ENCODE results near the gene DNAH9.

Gene DNAH9, protein sequence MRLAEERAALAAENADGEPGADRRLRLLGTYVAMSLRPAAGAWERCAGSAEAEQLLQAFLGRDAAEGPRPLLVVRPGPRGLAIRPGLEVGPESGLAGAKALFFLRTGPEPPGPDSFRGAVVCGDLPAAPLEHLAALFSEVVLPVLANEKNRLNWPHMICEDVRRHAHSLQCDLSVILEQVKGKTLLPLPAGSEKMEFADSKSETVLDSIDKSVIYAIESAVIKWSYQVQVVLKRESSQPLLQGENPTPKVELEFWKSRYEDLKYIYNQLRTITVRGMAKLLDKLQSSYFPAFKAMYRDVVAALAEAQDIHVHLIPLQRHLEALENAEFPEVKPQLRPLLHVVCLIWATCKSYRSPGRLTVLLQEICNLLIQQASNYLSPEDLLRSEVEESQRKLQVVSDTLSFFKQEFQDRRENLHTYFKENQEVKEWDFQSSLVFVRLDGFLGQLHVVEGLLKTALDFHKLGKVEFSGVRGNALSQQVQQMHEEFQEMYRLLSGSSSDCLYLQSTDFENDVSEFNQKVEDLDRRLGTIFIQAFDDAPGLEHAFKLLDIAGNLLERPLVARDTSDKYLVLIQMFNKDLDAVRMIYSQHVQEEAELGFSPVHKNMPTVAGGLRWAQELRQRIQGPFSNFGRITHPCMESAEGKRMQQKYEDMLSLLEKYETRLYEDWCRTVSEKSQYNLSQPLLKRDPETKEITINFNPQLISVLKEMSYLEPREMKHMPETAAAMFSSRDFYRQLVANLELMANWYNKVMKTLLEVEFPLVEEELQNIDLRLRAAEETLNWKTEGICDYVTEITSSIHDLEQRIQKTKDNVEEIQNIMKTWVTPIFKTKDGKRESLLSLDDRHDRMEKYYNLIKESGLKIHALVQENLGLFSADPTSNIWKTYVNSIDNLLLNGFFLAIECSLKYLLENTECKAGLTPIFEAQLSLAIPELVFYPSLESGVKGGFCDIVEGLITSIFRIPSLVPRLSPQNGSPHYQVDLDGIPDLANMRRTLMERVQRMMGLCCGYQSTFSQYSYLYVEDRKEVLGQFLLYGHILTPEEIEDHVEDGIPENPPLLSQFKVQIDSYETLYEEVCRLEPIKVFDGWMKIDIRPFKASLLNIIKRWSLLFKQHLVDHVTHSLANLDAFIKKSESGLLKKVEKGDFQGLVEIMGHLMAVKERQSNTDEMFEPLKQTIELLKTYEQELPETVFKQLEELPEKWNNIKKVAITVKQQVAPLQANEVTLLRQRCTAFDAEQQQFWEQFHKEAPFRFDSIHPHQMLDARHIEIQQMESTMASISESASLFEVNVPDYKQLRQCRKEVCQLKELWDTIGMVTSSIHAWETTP (N-terminal part only)

DNA sequence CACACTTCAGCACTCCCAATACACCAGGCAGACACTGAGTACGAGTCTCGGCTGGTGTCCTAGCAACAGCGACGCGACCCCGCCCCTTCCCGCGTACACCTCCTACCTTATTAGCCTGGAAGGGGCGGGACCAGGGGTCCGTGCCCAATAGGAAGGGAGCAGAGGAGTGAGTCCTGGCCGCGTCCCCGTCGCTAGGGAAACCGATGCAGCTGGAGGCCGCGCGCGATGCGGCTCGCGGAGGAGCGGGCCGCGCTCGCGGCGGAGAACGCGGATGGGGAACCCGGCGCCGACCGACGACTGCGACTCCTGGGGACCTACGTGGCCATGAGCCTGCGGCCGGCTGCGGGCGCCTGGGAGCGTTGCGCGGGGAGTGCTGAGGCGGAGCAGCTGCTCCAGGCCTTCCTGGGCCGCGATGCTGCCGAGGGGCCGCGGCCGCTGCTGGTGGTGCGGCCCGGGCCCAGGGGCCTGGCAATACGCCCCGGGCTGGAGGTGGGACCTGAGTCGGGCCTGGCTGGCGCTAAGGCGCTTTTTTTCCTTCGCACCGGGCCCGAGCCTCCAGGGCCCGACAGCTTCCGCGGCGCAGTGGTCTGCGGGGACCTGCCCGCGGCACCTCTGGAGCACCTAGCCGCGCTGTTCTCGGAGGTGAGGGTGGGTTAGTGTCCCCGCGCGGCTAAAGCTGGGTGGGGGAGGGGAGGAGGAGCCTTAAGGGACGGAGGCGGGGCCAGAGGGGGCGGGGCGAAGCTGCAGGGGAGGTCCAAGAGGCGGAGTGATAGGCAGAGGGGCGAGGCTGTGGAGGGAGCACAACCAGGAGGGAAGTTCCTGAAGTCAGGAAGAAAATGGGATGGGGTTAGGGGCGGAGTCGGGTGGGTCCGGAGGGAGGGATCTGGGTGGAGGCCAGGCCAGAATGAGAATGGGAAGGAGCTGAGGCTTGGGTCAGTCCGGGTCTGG lies at the start of gene DNAH9:
Gene DNAH9 (plus strand): TSS at position 197 of the 948 bp plus-strand sequence. CDS start 29 bp downstream, at position 226.
- H3K4me3 ChIP-seq (ENCODE audit: low read length): peak within 1 kb of the TSS; percentile 53
- H3K9me3 ChIP-seq (ENCODE audit: low read length): no peaks in the 10 kb centered on the region
- no peaks in the 10 kb centered on the region for H3K36me3 ChIP-seq (ENCODE audit: insufficient read depth, low read length)
- H3K4me1 ChIP-seq (ENCODE audit: insufficient read depth, low read length): peaks cover 5% of the 10 kb centered on the region
- no peaks in the 10 kb centered on the region for H3K27me3 ChIP-seq (ENCODE audit: insufficient read depth, low read length)
- H2AFZ ChIP-seq (ENCODE audit: low read depth, low read length): peak within 1 kb of the TSS; percentile 95

DNA sequence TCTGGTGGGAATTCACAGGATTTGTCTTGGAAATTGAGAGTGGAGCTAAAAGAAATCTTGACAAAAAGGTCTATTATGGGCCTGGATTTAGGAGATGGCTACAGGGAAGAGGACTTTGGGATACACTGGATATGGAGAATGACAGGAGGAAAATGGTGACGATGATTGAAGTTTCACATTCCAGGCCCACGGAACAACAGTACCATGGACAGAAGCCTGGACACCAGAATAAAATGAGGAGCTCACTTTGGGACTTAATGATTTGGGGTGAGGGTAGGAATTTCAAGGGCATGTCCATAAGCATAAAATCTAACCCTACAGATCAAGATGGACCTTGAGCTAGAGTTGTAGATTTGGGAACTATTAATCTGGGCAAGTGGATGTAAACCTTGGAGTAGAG lies 47.8 kb upstream of the DNAH9 start:
- Histone ChIP-seq H2AFZ (ENCODE audit: low read depth, low read length) (no peak overlapping the region), H3K9me3 (ENCODE audit: low read length) (no peaks in the 10 kb centered on the region), H3K4me1 (ENCODE audit: insufficient read depth, low read length) (no peaks in the 10 kb centered on the region), H3K4me3 (ENCODE audit: low read length) (no peak overlapping the region), H3K27me3 (ENCODE audit: insufficient read depth, low read length) (no peaks in the 10 kb centered on the region), H3K36me3 (ENCODE audit: insufficient read depth, low read length) (no peaks in the 10 kb centered on the region)

DNA sequence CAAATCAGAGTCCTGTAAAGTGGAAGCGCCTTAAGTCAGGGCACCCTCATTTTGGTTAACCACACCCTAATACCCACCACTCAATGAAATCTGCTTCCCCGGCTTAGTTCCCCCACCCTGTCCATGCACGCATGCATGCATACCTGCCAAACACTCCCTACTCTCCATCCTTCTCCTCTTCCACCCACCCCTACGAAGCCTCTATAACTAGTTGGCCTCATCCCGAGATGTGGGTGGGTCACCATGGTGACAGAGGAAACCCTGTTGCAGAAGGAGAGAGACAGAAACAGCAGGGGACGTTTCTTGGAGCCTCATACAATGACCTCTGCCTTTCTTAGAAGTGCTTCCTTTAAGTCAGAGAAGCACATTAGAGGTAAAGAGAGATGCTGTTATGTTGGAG lies 46.8 kb upstream of the DNAH9 start:
- Histone ChIP-seq H3K4me1 (ENCODE audit: insufficient read depth, low read length) (no peaks in the 10 kb centered on the region), H3K27me3 (ENCODE audit: insufficient read depth, low read length) (no peaks in the 10 kb centered on the region), H3K4me3 (ENCODE audit: low read length) (no peak overlapping the region), H3K36me3 (ENCODE audit: insufficient read depth, low read length) (no peaks in the 10 kb centered on the region), H2AFZ (ENCODE audit: low read depth, low read length) (no peak overlapping the region), H3K9me3 (ENCODE audit: low read length) (no peaks in the 10 kb centered on the region)

DNA sequence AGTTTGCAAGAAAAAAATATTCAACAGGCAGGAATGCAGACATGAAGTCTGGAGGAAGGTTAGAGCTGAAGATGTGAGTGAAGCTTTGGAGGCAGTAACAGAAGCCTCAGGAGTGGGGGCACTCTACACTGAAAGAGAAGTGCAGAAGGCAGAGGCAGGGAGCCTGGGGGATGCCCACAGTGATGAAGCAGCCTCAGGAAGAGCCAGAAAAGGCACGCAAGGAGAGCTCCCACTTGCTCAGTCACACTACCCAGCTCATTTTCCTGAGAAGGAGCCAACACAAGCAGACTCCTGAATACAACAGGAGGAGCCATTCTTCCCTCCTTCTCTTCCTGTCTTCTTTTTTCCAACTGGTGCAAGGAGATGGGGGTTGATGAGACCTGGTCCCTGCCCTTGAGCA lies 45.1 kb upstream of the DNAH9 start:
- no peaks in the 10 kb centered on the region for H3K9me3 ChIP-seq (ENCODE audit: low read length)
- no peaks in the 10 kb centered on the region for H3K27me3 ChIP-seq (ENCODE audit: insufficient read depth, low read length)
- no peaks in the 10 kb centered on the region for H3K36me3 ChIP-seq (ENCODE audit: insufficient read depth, low read length)
- H3K4me1 ChIP-seq (ENCODE audit: insufficient read depth, low read length): no peaks in the 10 kb centered on the region
- no peak overlapping the region for H2AFZ ChIP-seq (ENCODE audit: low read depth, low read length)
- no peak overlapping the region for H3K4me3 ChIP-seq (ENCODE audit: low read length)

DNA sequence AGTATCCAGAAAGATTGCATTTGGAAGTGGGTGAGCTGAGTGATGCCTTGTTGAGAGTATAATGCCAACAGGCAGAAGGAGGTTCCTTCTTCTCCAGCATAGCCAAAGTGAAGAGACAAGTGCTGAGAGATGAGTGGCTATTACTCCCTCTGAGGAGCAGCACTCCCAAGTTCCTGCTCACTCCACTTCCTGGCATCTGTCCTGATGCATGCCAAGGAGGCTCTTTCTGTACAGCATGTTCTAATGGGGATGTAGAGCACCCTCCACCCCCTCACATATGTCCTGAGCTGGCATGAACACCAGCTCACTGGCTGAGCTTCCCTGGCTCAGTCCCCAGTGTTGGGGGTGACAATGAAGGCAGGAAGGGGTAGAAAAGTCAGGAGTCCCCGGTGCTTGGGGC lies 44.2 kb upstream of the DNAH9 start:
- H3K4me3 ChIP-seq (ENCODE audit: low read length): no peak overlapping the region
- H3K36me3 ChIP-seq (ENCODE audit: insufficient read depth, low read length): no peaks in the 10 kb centered on the region
- H3K27me3 ChIP-seq (ENCODE audit: insufficient read depth, low read length): no peaks in the 10 kb centered on the region
- H3K9me3 ChIP-seq (ENCODE audit: low read length): no peaks in the 10 kb centered on the region
- no peak overlapping the region for H2AFZ ChIP-seq (ENCODE audit: low read depth, low read length)
- H3K4me1 ChIP-seq (ENCODE audit: insufficient read depth, low read length): no peaks in the 10 kb centered on the region

DNA sequence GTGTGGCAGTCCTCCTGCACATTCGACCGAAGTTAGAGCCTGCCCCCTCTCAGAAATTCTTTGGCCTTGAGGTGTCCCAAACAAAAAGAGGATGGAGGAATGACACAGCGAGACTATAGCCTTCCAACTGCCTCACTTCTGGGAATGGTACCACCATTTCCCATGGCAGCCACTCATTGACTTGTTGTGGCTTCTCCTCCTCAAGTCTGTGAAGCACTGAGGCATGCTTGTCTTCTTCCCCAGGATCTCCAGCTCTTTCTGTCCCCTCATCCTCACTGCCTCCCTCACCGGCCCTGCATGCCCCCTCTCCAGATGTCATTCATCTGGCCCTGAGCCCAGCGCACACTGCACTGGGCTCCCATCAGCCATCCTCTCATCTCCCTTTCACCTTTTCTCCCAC lies 43.7 kb upstream of the DNAH9 start:
- Histone ChIP-seq H3K36me3 (ENCODE audit: insufficient read depth, low read length) (no peaks in the 10 kb centered on the region), H3K27me3 (ENCODE audit: insufficient read depth, low read length) (no peaks in the 10 kb centered on the region), H3K9me3 (ENCODE audit: low read length) (no peaks in the 10 kb centered on the region), H2AFZ (ENCODE audit: low read depth, low read length) (no peak overlapping the region), H3K4me1 (ENCODE audit: insufficient read depth, low read length) (no peaks in the 10 kb centered on the region), H3K4me3 (ENCODE audit: low read length) (no peak overlapping the region)

DNA sequence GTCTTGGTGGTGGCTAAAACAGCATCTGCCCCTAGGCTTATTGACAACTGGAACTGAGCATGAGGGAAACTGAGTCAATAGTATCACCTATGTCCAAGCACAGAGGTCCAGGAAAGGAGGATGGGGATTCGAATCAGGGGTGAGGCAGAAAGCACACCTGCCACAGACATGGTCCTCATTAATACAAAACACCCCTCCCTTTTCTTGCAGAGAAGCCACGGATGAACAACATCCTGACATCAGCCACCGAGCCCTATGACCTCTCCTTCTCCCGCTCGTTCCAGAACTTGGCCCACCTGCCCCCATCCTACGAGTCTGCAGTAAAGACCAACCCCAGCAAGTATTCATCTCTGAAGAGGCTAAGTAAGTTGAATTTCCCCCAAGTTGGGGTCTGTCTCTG lies 42.7 kb upstream of the DNAH9 start:
- no peaks in the 10 kb centered on the region for H3K4me1 ChIP-seq (ENCODE audit: insufficient read depth, low read length)
- H3K36me3 ChIP-seq (ENCODE audit: insufficient read depth, low read length): no peaks in the 10 kb centered on the region
- H3K9me3 ChIP-seq (ENCODE audit: low read length): no peaks in the 10 kb centered on the region
- no peaks in the 10 kb centered on the region for H3K27me3 ChIP-seq (ENCODE audit: insufficient read depth, low read length)
- H2AFZ ChIP-seq (ENCODE audit: low read depth, low read length): no peak overlapping the region
- no peak overlapping the region for H3K4me3 ChIP-seq (ENCODE audit: low read length)

DNA sequence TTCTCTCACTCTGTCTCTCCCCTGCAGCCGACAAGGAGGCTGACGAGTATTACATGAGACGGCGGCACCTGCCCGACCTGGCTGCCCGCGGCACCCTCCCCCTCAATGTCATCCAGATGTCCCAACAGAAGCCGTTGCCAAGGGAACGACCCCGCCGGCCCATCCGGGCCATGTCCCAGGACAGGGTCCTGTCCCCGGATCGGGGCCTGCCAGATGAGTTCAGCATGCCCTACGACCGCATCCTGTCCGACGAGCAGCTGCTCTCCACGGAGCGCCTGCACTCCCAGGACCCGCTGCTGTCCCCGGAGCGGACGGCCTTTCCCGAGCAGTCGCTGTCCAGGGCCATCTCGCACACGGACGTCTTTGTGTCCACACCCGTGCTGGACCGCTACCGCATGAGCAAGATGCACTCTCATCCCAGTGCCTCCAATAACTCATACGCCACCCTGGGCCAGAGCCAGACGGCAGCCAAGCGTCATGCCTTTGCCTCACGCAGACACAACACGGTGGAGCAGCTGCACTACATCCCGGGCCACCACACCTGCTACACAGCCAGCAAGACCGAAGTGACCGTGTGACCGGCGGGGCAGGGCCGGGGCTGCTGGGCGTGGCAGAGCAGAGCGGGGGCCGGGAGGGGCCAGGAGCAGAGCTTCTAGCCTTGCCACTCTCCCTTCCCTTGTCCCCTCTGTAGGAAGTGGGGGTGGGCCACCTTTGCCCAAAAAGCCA lies 40.4 kb upstream of the DNAH9 start:
- H3K4me3 ChIP-seq (ENCODE audit: low read length): no peak overlapping the region
- H3K4me1 ChIP-seq (ENCODE audit: insufficient read depth, low read length): no peaks in the 10 kb centered on the region
- no peaks in the 10 kb centered on the region for H3K9me3 ChIP-seq (ENCODE audit: low read length)
- no peaks in the 10 kb centered on the region for H3K36me3 ChIP-seq (ENCODE audit: insufficient read depth, low read length)
- H3K27me3 ChIP-seq (ENCODE audit: insufficient read depth, low read length): no peaks in the 10 kb centered on the region
- H2AFZ ChIP-seq (ENCODE audit: low read depth, low read length): no peak overlapping the region

DNA sequence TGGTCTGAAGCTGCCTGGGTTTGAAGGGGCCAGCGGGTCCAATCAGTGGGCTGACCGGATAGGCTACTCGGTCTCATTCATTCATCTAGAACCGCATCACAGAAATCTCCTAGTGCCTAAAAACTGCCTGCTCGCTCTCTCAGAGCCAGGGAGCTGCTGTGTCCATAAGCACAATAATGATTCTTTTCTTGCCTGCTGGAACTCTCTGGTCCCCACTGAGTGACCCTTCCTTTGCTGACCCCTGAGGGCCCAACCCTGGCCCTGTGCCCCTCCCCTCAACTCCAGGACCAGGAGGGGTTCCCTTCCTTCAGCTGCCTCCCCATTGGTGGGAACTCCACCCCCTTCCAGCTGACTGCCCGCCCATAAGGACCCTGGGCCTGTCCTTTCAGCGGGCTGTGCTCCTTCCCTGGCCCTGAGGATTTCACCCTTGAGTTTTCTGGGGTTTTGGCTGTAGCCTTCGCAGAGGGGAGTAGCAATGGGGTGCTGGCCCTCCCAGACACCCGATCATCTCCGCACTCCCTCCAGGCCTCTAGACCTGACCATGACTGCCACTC lies 39.5 kb upstream of the DNAH9 start:
- H3K4me1 ChIP-seq (ENCODE audit: insufficient read depth, low read length): no peaks in the 10 kb centered on the region
- H3K36me3 ChIP-seq (ENCODE audit: insufficient read depth, low read length): no peaks in the 10 kb centered on the region
- no peak overlapping the region for H3K4me3 ChIP-seq (ENCODE audit: low read length)
- H2AFZ ChIP-seq (ENCODE audit: low read depth, low read length): no peak overlapping the region
- no peaks in the 10 kb centered on the region for H3K27me3 ChIP-seq (ENCODE audit: insufficient read depth, low read length)
- no peaks in the 10 kb centered on the region for H3K9me3 ChIP-seq (ENCODE audit: low read length)

DNA sequence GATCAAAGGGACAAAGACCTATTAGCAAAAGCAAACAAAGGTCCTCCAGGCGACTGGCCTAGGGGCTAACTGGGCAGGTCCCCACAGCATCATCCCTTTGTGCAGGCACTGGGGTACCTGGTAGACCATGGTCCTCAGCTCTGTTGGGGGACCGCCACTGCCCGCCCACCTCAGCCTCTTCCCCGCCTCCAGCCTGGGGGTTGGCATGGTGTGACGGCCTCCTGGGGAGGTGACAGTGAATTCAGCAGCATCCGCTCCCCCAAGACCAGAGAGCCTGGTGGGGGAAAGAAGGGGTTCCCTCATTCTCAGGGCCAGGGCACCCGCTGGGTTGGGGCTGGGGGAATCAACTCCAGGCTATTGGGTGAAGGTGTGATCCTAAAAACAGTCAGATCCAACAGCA lies 38.7 kb upstream of the DNAH9 start:
- H2AFZ ChIP-seq (ENCODE audit: low read depth, low read length): no peak overlapping the region
- no peaks in the 10 kb centered on the region for H3K27me3 ChIP-seq (ENCODE audit: insufficient read depth, low read length)
- no peaks in the 10 kb centered on the region for H3K36me3 ChIP-seq (ENCODE audit: insufficient read depth, low read length)
- H3K4me1 ChIP-seq (ENCODE audit: insufficient read depth, low read length): no peaks in the 10 kb centered on the region
- no peaks in the 10 kb centered on the region for H3K9me3 ChIP-seq (ENCODE audit: low read length)
- no peak overlapping the region for H3K4me3 ChIP-seq (ENCODE audit: low read length)

DNA sequence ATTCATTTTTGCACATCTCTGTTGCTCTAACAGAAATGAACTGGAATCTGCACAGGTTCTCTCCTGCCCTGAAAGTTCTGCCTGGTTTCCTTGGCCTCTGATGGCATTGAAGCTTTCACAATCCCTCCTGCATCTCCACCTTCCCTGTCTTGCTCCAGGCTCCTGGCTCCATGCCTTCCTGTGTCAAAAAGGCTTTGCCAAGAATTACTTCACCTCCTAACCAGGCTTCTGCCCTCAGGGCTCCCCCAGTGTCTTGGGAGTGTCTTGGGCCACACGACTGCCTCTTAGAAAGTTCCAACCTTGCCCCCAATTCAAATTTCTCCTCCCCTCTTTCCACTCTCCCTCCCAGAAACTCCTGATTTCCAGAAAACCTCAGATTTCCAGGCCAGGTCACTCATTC lies 37.0 kb upstream of the DNAH9 start:
- Histone ChIP-seq H3K4me1 (ENCODE audit: insufficient read depth, low read length) (no peaks in the 10 kb centered on the region), H3K27me3 (ENCODE audit: insufficient read depth, low read length) (no peaks in the 10 kb centered on the region), H2AFZ (ENCODE audit: low read depth, low read length) (no peak overlapping the region), H3K36me3 (ENCODE audit: insufficient read depth, low read length) (no peaks in the 10 kb centered on the region), H3K4me3 (ENCODE audit: low read length) (no peak overlapping the region), H3K9me3 (ENCODE audit: low read length) (no peaks in the 10 kb centered on the region)
